Sigmoid colon (tissue), 7 donors: Measurements from ENCODE around the gene CAVIN3. TPM values are rescaled to one million over a fixed set of nuclear protein-coding genes. Genes with fewer than 3 reads are reported as not detected.

ENCODE experiments used
- DNase-seq: peaks from one replicate; pipeline ENCODE4 v3.0.0-alpha.2; 2019
- H3K27ac ChIP-seq, 4 donors: fragments of 200-600 bp; sonication (generic); one replicate each; pipeline ENCODE4 v1.5.1; 2016 to 2019; ENCODE audit warnings: mild to moderate bottlenecking in 1 of 4
- H3K27me3 ChIP-seq, 3 donors: fragments of 200-600 bp; sonication (generic); one replicate each; pipeline ENCODE4 v1.5.1; 2019; ENCODE audit warnings: mild to moderate bottlenecking in 1 of 3
- H3K36me3 ChIP-seq, 4 donors: fragments of 200-600 bp; sonication (generic); one replicate each; pipeline ENCODE4 v1.5.1; 2016 to 2019
- H3K4me1 ChIP-seq, 4 donors: fragments of 200-600 bp; sonication (generic); one replicate each; pipeline ENCODE4 v1.5.1; 2017 to 2019
- H3K4me3 ChIP-seq, 4 donors: fragments of 200-600 bp; sonication (generic); one replicate each; pipeline ENCODE4 v1.5.1; 2017 to 2019; ENCODE audit warnings: mild to moderate bottlenecking in 2 of 4, moderate library complexity in 1 of 4
- H3K9me3 ChIP-seq, 4 donors: fragments of 200-600 bp in 3 of 4; sonication (generic) in 3 of 4; one replicate each; pipeline versions ENCODE4 v1.5.1 to v1.6.1; 2013 to 2019
- EP300 ChIP-seq, 4 donors: sonication (generic); formaldehyde crosslinking; IDR thresholded peaks; one replicate each; pipeline ENCODE4 v1.6.1; 2017; ENCODE audit warnings: antibody characterized with exemption in 4 of 4
- POLR2A ChIP-seq, 2 donors: fragments of 450-650 bp; IDR thresholded peaks; one replicate each; pipeline ENCODE4 v1.6.1; 2016; ENCODE audit warnings: antibody characterized with exemption in 2 of 2, mild to moderate bottlenecking in 2 of 2, moderate library complexity in 2 of 2
- POLR2AphosphoS5 ChIP-seq, 4 donors: sonication (generic); formaldehyde crosslinking; IDR thresholded peaks; one replicate each; pipeline ENCODE4 v1.6.1; 2017; ENCODE audit warnings: antibody characterized with exemption in 4 of 4
- WGBS, 2 donors: extraction: QIAGEN DNeasy Blood & Tissue Kit; methylation state at CpG; one replicate each; pipeline ENCODE4 v1.1.7; 2013; 5-methylcytosine and 5-hydroxymethylcytosine counted together
- intact Hi-C: fragments of 100-400 bp; cut with DNase I; formaldehyde crosslinking; loops from one replicate; pipeline ENCODE4 v1.15.1; 2023
- polyA plus RNA-seq, 3 donors: library from polyadenylated mRNA; stranded (reverse); fragments of 200-250 nt; gene quantifications; one replicate each; pipeline ENCODE4 v1.2.3, GENCODE V29; 2013
- total RNA-seq, 4 donors: library from RNA; depleted of rRNA; stranded (reverse); fragments of >200 nt; gene quantifications; one replicate each; pipeline ENCODE4 v1.1.0, GENCODE V29; 2016
- TF ChIP-seq, protein P1 (sequence below), 4 experiments: fragments of 450-650 bp in 3 of 4; fragments of 200-600 bp in 1 of 4; IDR thresholded peaks; one replicate each; pipeline ENCODE4 v1.5.1; 2016 to 2019; ENCODE audit warnings: antibody characterized with exemption in 4 of 4, mild to moderate bottlenecking in 3 of 4, moderate library complexity in 2 of 4
- donor health status: healthy with polysubstance abuse.
- donor health status: Bipolar disorder and iron deficiency.
- donor health status: healthy.

CAVIN3 gene
- total and polyA plus RNA-seq, 7 donors: 6.9 to 294 (median 113) TPM

DNA sequence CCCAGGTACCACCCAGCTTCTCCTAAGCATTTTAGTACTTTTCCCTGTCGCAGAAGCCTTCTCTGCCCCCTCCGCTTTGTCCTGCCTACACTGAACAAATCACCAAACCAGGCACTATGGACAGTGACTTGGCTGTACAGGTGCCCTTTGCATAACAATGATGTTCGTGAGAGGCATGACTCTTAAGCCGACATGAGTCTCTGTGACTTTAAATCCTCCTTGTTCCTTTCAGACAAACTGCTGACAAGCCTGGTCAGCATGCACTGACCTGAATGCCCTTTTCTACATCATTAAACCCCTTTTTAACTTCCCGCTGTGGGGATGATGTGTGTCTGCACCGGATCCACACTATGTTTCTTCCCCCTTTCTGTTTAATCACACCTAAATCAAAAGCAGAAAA lies 16.6 kb downstream of the CAVIN3 start:
- no peak overlapping the region for H3K27ac ChIP-seq
- DNase-seq: no peak
- peaks cover 0 to 8% (median 0%) of the 10 kb centered on the region in 3 donors for H3K27me3 ChIP-seq
- H3K4me1 ChIP-seq: no peaks in the 10 kb centered on the region
- H3K4me3 ChIP-seq: no peak overlapping the region
- WGBS, 2 donors: 70 to 91% methylated on average over 6 of the region's 6 CpGs
- TF ChIP-seq EP300 (IDR thresholded peaks at IDR 0.05): no peak
- TF ChIP-seq POLR2AphosphoS5 (IDR thresholded peaks at IDR 0.05): no peak
- TF ChIP-seq, protein P1, sequence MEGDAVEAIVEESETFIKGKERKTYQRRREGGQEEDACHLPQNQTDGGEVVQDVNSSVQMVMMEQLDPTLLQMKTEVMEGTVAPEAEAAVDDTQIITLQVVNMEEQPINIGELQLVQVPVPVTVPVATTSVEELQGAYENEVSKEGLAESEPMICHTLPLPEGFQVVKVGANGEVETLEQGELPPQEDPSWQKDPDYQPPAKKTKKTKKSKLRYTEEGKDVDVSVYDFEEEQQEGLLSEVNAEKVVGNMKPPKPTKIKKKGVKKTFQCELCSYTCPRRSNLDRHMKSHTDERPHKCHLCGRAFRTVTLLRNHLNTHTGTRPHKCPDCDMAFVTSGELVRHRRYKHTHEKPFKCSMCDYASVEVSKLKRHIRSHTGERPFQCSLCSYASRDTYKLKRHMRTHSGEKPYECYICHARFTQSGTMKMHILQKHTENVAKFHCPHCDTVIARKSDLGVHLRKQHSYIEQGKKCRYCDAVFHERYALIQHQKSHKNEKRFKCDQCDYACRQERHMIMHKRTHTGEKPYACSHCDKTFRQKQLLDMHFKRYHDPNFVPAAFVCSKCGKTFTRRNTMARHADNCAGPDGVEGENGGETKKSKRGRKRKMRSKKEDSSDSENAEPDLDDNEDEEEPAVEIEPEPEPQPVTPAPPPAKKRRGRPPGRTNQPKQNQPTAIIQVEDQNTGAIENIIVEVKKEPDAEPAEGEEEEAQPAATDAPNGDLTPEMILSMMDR (IDR thresholded peaks at IDR 0.05): no peak
- no peak for TF ChIP-seq POLR2A (IDR thresholded peaks at IDR 0.05)
- no peaks in the 10 kb centered on the region for H3K9me3 ChIP-seq
- H3K36me3 ChIP-seq: no peaks in the 10 kb centered on the region
- intact Hi-C loops: no loop called here

DNA sequence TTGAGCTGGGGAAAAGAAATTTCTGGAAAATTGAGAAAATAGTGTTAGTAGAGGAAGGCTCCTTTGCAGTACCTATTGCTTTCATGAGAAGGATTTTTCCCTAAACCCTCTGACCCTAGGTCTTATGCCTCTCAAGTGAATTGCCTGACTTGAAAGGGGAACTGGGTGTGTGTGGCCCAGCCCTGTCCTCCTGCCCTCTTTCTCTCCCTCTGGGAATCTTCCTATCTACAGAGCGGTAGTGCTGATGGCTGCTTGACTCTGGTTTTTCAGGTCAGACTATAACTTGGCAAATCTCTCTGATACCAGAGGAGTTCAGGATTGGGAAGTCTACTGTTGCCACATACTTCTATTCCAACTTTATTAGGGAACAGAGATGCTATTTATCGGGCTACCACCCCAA lies 19.2 kb downstream of the CAVIN3 start:
- no peak overlapping the region for H3K4me3 ChIP-seq
- H3K9me3 ChIP-seq: no peaks in the 10 kb centered on the region
- intact Hi-C loops: no loop called here
- WGBS, 2 donors: 90 to 91% methylated on average over 2 of the region's 2 CpGs
- no peak for DNase-seq
- H3K4me1 ChIP-seq: no peaks in the 10 kb centered on the region
- peaks cover 0 to 8% (median 0%) of the 10 kb centered on the region in 3 donors for H3K27me3 ChIP-seq
- H3K27ac ChIP-seq: no peak overlapping the region
- H3K36me3 ChIP-seq: no peaks in the 10 kb centered on the region
- TF ChIP-seq POLR2AphosphoS5 (IDR thresholded peaks at IDR 0.05): no peak
- TF ChIP-seq EP300 (IDR thresholded peaks at IDR 0.05): no peak
- TF ChIP-seq, protein P1 (IDR thresholded peaks at IDR 0.05): no peak
- TF ChIP-seq POLR2A (IDR thresholded peaks at IDR 0.05): no peak

DNA sequence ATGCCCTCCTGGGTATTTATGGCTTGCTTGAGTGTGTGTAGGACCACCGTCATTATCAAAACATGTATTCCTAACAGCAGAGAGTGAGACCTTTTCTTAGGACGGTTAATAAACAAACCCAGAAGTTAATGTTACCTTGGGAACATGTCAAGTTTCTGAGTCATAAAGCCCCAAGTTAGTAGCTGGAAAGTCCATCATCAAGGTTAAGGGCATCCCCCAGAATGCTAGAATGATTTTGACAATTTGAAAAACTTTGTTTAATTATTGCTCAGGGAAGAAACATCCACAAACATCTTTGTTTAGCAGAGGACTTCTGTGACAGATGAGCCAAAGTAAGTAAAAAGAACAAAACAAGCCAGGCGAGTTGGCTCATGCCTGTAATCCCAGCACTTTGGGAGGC lies 20.0 kb downstream of the CAVIN3 start:
- peaks cover 0 to 8% (median 0%) of the 10 kb centered on the region in 3 donors for H3K27me3 ChIP-seq
- intact Hi-C loops: no loop called here
- H3K36me3 ChIP-seq: no peaks in the 10 kb centered on the region
- no peaks in the 10 kb centered on the region for H3K9me3 ChIP-seq
- WGBS, 2 donors: 76 to 79% methylated on average over 3 of the region's 3 CpGs
- no peaks in the 10 kb centered on the region for H3K4me1 ChIP-seq
- DNase-seq: no peak
- H3K4me3 ChIP-seq: no peak overlapping the region
- no peak overlapping the region for H3K27ac ChIP-seq
- TF ChIP-seq, protein P1 (IDR thresholded peaks at IDR 0.05): no peak
- no peak for TF ChIP-seq POLR2A (IDR thresholded peaks at IDR 0.05)

DNA sequence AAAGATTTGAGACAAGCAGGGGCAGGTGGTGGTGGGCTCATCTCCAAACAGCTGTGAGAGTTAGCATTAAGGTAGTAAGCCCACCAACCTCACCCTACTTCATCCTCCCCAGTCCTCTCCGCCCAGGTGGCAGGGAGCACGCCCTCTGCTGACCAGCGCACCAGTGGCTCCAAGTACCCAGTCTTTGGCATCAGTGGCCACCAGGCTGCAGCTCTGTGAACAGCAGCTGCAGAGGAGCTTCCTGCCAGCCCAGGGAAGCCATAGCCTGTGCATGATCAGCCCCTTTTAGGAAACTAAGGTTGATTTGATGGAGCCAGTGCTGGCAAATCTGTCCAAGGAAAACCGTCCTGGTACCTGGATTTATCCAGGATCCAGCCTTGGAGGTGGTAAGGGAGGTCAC lies 21.7 kb downstream of the CAVIN3 start:
- intact Hi-C loops: loop anchor here (5.0 kb wide), 1 partner anchor 54 kb away; no protein-coding TSS in a partner anchor
- 45 to 58% methylated on average over 4 of the region's 4 CpGs for WGBS, 2 donors
- no peaks in the 10 kb centered on the region for H3K9me3 ChIP-seq

DNA sequence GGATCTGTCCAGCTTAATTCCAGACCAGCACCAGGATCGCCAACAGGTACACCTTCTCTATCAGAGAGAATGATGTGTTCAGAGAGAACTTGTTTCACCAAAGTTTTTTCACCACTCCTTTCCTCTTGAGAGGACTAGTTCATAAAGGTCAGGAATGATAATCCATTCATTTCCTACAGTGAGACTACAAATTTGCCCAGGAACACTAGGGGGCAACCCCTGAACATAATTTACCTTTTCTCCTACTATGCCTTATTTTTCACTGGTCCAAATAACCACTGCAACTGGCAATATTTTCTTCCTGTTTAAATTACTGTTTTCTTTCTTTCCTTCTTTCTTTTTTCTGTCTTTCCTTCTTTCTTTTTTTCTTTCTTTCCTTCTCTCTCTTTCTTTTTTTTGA lies 22.5 kb downstream of the CAVIN3 start:
- intact Hi-C loops: loop anchor here (5.0 kb wide), 1 partner anchor 54 kb away; no protein-coding TSS in a partner anchor
- no peaks in the 10 kb centered on the region for H3K36me3 ChIP-seq
- TF ChIP-seq, protein P1 (IDR thresholded peaks at IDR 0.05): peak in 1 of 4 experiments; percentile 30
- no peak for TF ChIP-seq EP300 (IDR thresholded peaks at IDR 0.05)
- no peak for DNase-seq
- no peaks in the 10 kb centered on the region for H3K9me3 ChIP-seq
- 91 to 92% methylated on average over 1 of the region's 1 CpG for WGBS, 2 donors
- H3K27me3 ChIP-seq: no peaks in the 10 kb centered on the region
- no peak overlapping the region for H3K4me3 ChIP-seq
- no peaks in the 10 kb centered on the region for H3K4me1 ChIP-seq
- H3K27ac ChIP-seq: no peak overlapping the region

More for the DNA sequence above, 21.7 kb downstream of the CAVIN3 start:
- no peaks in the 10 kb centered on the region for H3K36me3 ChIP-seq
- no peak for DNase-seq
- H3K4me1 ChIP-seq: no peaks in the 10 kb centered on the region
- H3K27me3 ChIP-seq: no peaks in the 10 kb centered on the region
- no peak overlapping the region for H3K4me3 ChIP-seq
- TF ChIP-seq, protein P1 (IDR thresholded peaks at IDR 0.05): peak in 1 of 4 experiments; percentile 26
- no peak for TF ChIP-seq EP300 (IDR thresholded peaks at IDR 0.05)
- H3K27ac ChIP-seq: no peak overlapping the region
